Amniotic stem cell (primary cell): Measurements from ENCODE around the gene UBE2E3.

ENCODE experiments used
- DNase-seq: peaks from one replicate; lab custom pipeline; 2025; lab: John Stamatoyannopoulos, UW

UBE2E3 gene

DNA sequence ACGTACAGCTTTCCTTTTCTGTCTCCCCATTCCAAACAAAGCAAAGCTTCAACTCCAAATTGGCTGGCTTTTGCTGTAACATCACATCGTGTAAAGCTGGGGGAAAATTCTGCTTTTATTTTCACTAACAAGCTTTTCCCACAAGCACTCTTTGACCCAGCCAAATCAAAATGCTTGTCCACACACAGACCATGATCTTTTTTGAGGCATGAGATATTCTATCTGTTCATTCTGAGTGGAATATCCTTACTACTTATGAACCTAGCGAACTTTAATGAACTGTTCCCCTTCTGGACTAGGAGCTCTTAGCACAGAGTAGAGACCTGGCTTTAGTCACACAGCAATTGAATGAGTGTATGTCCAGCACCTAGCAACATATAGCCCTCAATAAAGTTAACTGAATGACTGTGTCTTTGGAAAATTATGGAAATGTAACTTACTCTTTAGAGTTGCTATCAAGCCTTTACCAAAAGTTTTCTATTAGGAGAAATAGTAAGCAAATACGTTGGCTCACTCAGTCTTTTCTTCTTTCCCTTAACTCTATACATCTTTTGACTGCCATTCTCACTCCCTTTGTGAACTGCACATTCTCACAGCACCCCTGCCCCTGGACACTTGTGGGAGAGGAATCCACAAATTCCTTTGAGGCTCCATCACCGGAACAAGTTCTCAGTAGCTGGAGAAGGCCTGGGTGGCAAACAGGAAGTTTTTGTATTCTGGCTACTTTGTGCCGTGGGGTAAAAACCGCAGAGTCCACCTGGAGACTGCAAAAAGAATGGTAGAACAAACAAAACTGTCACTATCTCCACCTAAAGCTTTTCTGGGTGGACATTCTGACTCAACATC is 1.3 kb upstream of the UBE2E3 start:
- peak; percentile 38 for DNase-seq

DNA sequence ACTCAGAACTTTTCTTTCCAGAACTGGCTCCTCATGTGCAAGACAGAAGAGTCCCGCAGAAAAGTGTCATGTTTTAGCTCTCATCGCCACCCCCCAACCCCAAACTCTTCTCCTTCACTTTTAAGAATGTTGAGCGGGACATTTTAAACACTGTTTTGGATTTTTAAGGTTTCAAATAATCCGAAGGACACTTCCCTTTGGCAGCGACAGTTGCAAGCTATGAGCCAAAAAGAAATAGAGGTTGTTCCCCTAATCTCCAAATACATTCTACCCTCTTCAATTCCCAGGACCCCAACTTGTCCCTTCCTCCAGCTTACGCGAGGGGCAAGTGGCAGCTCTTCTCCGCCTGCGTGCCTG is 678 bp upstream of the UBE2E3 start:
- DNase-seq = no peak

DNA sequence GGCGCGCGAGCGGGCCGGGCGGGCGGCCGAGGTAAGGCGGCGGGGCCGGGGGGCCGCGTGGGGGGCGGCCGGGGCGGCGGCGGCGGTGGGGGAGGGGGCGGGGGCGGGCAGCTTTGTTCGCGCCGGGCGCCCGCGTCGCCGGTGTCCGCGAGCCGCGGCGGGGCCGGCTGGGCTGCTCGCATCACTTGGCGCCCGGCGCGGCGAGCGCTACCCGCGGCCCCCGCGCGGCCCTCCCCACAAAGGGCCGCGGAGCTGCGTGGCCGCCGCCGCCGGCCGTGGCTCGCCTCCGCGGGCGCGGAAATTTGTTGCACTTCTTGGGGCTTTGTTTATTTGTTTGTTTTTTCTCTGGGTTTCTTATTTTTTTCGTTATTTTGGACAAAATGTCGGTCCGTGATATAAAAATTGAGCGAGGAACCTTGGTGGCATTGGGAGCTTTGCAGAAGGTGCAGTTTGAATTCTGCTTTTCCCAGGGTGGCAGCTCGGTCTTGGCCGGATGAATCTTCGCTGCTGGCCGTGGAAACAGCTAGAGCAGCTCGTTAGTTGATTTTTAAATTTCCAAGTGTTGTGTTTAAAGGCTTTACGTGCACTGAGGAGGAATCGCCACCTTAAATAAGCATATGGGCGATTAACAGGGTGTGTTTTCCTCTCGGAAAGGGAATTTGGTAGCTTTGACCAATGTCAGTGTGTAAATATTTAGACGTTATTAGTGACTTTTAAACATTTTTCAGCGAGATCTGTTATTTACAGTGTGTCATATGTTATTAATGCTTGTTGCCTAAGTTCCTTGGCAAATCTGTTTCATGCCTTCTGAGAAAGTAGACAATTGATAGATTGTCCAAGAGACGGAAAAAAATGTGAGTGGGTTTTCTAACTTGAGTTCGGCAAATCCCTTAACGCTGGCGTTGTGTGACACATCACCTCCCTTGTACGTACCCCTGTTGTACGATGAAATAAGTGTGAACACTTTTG is 822 bp downstream of the UBE2E3 start:
- no peak for DNase-seq

DNA sequence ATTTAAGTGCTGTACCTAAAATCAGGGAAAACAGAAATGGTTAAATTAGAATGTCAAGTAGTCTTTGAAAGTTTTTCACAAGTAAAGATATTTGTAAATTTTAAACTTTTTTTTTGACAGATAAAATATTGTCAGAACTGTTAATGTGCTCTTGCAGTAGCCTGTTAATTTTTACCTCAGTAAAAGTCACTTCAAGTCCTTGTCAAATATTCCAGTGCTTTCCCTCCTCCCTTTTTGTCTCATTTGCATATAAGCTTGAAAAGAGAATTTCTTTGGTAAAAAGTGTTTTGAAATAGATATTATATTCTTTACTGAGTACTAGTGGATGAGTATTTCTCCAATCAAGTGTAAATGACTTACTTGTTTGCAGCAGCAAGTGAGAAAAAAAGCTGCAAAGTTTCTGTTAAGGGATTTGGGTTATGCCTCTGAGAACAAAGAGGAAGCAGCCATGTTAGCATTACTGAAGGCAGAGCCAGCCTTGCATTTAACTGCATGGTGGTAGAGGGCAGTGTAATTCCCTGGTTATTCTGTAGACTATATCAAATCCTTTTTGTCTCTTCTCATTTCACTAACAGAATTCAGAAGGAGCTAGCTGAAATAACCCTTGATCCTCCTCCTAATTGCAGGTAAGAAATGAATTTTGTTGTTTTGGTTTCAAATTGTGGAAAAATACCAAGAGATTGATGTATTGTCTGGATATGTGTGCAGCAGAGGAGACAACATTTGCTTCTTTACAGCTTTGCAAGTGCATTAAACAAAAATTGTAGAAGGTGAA is 3.2 kb downstream of the UBE2E3 start:
- DNase-seq = peak; percentile 14

GRCh38 chr2:180985771-180986395 is 5.5 kb downstream of the UBE2E3 start:
- no peak for DNase-seq

DNA sequence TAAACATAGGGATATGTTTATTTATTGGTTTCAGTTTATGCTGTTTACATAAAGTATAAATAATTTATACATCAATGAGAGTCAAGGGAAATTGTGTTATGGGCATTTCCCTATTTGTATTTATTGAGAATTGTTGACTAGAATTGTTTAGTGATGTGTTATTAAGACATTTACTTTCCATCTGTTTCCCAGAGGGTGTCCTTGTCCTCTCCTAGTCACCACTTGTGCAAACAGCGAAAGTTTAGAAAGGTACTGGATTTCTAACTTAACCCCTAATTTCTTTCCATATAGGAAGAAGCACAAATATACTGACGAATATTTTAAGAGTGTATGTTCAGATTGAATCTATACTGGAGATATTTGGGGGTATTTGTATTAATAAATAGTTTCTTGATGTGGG is 6.7 kb downstream of the UBE2E3 start:
- no peak for DNase-seq

GRCh38 chr2:180990337-180990736 is 9.9 kb downstream of the UBE2E3 start:
- DNase-seq = no peak

DNA sequence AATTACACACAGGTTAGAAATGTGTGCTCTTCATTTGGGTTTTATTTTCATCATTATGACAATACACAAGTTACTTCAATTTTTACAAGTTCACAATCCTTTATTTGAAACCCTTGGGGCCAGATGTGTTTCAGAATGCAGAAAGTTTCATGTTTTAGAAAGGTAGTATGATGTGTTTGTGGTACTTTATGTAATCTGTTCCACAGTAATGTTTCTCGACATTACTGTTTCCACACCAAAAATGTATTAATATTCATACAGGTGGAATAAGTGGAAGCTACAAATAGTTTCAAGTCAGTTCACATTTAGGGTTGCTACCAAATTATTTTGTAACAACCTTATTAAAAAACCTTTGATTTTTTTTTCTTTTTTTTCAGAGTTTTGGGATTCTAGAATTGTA is 10.4 kb downstream of the UBE2E3 start:
- DNase-seq = no peak

DNA sequence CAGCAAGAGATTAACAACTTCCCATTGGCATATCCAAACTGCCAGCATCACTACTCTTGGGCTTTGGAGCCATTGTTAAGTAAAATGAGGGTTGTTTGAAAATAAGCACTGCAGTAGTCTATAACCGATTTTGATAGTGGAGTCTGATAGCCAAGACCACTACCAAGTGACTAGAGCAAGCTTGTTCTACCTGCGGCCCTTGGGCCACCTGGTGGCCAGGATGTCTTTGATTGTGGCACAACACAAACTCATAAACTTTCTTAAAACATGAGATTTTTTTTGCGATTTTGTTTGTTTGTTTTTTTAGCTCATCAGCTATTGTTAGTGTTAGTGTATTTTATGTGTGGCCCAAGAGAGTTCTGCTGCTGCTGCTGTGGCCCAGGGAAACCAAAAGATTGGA is 11.0 kb downstream of the UBE2E3 start:
- no peak for DNase-seq

DNA sequence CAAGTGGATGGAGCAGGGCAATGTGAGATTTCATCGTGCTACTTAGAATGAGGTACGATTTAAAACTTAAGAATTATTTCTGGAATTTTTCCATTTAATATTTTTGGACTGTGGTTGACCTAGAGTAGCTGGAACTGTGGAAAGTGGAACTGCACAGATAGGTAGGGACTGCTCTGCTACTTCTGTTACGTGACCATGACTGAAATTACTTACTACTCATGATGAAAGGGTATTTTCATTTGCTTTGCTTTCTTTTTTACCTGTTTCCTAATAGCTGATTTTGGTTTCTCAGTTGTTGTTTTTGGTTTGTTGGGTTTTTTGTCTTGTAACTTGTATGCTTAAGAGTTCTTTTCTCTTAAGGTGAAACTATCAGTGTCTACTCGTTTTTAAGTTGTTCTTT is 11.4 kb downstream of the UBE2E3 start:
- no peak for DNase-seq

GRCh38 chr2:180992994-180993393 is 12.6 kb downstream of the UBE2E3 start:
- DNase-seq = no peak

DNA sequence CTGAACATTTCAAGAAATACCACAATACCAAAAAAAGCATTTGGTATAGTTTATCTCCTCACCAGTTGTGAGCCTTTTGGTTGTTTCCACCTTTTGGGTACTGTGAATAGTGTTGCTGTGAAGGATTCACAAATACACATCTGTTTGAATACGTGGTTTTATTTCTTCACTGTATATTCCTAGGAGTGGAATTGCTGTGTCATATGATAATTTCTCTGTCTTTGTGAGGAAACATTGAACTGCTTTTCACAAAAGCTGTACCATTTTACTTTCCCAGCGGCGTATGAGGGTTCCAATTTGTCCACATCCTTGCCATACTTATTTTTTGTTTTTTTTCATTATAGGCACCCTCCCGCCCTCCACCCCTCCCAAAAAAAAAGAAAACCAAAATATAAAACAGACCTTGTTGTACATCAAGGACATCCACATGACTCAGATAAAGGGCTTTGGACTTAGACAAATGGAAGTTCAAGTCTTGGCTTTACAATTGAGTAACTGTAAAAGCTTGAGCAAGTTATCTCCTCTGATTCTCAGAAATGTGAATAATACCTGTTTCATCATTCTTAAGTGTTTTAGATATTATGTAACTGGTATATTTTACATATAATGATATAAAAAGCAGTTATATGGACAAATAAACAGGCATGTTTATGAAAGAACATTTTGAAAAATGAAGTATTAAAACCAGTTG is 19.0 kb downstream of the UBE2E3 start:
- no peak for DNase-seq

DNA sequence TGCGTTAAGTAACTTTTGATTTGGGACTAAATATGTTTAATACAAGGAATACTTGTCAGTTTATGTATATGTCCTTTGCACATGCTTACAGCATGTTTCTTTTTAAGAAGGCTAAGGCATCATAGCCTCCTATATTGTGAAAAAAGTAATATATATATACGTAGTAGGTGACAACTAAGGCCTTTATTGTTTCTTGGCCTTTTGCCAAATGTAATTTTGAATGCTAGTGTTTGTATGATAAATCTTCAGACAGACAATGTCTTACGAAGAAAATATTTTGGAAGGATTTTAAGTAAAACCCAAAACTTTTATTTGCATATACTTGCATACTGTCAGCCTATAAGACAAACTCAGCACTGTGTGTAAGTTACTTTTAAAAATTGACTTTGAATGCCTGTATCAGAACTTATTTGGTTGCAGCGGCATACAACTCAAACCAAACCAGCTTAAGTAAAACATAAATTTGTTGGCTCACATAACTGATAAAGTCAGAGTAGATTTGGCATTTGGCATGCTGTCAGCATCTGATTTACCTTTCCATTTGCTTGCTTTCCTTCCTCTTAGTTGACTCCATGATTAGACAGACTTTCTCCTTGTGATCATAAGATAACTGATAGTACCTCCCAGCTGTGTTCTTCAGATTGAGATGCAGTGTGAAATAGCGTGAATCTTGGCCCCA is 24.4 kb downstream of the UBE2E3 start:
- DNase-seq = no peak

DNA sequence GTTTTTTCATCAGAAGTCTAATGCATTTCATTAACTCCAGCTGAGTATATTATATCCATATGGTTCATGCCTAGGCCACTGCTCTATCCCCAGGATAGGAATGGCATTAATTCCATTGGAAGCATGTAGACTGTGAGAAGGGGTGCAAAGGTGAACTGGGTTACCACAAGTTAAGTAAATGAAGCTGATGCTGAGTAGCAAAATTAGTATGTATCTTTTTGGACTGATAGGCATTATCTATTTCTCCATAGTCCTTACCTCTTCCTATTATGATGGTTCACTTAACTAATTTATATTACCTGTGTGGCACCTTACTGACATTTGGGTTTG is 24.9 kb downstream of the UBE2E3 start:
- no peak for DNase-seq

DNA sequence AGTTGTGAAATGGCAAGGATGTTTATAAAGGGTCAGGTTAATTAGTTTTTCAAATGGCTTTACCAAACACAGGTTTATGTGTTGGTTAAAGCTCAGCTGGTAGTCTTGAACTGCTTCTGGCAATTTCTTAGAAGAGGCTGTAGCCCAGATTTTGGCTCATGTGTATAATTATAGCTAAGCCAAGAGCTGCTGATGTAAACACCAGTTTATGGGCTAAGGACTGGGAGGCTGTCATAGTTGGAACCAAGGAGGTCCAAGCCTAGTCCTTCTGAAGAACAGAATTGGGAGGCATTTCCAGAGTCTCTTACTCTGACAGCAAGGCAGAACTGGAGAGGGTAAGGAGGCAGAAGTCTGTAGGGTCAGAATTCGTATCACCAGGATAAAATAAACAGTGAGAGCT is 25.4 kb downstream of the UBE2E3 start:
- no peak for DNase-seq

DNA sequence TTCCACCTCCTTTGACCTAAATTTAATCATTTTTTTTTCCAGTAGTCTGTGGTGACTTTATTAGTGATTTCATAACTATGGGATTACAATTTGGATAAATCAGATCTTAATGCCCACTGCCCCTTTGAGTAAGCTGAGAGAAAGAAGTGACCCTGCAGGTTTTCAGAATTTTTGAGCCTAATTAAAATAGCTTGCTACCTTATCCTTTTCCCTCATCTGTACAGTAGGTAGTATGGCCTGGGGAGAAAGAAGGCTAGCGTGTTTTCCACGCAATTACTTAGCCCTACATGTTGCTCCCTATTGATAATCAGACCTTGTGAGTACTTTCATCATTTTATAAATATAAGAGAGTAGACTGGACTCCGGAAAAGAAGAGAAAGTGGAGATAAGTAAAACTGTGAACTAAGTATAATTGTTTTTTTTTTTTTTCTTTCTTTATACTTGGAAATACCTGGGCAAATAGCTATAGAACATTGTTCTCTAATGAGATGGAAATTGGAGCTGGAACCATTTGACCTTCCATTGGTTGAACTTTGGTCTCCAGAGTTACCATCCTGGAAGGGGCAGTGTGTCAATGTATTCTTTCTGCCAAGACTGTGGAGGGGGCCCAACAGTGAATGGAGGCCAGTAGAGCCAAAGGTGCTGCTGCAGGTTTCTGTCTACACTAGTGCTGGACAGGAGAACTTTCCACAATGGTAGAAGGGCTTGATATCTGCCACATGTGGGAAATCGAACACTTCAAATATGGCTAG is 26.9 kb downstream of the UBE2E3 start:
- DNase-seq = no peak

GRCh38 chr2:181008407-181008806 is 28.0 kb downstream of the UBE2E3 start:
- DNase-seq = no peak

DNA sequence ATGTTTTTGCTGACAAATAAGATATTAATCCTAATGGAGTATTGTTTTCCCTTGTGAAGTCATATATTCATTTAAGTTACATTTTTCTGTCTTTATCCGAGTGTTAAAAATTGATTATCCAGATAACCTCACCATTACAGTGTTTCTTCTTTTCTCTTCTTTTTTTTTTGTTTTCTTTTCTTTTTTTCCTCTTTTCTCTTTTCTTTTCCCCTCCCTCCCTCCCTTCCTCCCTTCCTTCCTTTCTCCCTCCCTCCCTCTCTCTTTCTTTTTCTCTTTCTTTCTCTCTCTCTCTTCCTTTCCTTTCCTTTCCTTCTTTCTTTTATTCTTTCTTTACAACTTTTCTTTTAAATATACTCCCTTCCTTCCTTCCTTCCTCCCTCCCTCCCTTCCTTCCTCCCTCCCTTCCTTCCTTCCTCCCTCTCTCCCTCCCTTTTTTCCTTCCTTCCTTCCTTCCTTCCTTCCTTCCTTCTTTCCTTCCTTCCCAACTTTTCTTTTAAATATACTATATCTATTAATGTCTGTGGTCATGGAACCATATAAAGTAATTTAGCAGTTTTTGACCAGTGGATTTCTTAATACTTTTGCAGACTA is 40.9 kb downstream of the UBE2E3 start:
- DNase-seq = no peak

DNA sequence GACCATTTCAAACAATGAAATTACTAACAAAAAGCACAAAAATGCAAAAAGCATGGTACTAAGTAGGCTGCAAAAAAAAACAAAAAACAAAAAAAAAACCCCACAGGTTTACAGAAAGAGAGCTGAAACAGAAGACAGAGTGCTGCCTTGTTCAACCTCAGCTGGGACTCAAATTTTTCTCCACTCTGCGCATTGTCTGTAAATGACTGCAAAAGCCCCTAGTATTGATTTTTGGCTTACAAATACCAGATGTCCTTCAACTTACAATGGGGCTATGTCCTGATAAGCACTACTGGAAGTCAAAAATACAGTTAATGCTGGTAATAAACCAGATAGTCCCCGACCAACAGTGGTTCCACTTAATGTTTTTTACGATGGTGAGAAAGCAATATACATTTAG is 42.2 kb downstream of the UBE2E3 start:
- no peak for DNase-seq

DNA sequence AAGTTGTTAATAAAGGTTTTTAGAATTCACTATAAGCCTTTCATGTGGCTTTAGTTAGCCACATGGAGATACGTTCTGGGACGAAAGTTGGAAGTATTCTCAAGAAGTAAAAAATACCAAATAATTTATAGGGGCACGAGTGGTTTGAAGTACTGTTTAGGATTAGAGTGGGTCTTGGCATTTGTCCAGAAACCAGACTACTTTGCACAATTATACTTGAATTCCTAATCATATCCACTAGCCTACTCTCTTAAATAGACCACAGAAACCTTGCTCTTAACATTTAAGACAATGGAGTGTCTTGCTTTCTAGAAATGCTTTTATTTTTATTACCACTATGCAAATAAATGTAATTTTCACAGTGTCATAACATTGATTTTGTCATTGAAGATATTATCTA is 44.6 kb downstream of the UBE2E3 start:
- DNase-seq = no peak
